GM23338 (cell line): Measurements from ENCODE around the gene FTL.

Experiments
- CREB1 ChIP-seq: fragments of 250-450 bp; sonication (Bioruptor Pico); IDR thresholded peaks from 2 replicates; pipeline ENCODE4 v1.5.0; 2020; ENCODE audit warnings: low read depth, mild to moderate bottlenecking, moderate library complexity
- CTCF ChIP-seq, 2 experiments: fragments of 200-600 bp in 1 of 2; sonication (generic) in 1 of 2; conservative IDR thresholded peaks; 2 replicates each; pipeline versions ENCODE4 v1.5.1 to v1.6.1; 2016 to 2017; ENCODE audit warnings: antibody characterized with exemption in 2 of 2, low read depth in 2 of 2, mild to moderate bottlenecking in 2 of 2, moderate library complexity in 1 of 2
- EZH2 ChIP-seq: fragments of 200-600 bp; sonication (generic); IDR thresholded peaks from one replicate; pipeline ENCODE4 v1.8.0; 2017; ENCODE audit warnings: antibody characterized with exemption, mild to moderate bottlenecking, low read depth; ENCODE audit not compliant: unreplicated experiment
- EZH2phosphoT487 ChIP-seq: fragments of 200-600 bp; sonication (generic); IDR thresholded peaks from one replicate; pipeline ENCODE4 v1.8.1; 2018; ENCODE audit warnings: antibody characterized with exemption; ENCODE audit not compliant: unreplicated experiment
- NANOG ChIP-seq: IDR thresholded peaks from 2 replicates; pipeline ENCODE4 v1.6.1; 2016; ENCODE audit warnings: antibody characterized with exemption, borderline replicate concordance
- POLR2AphosphoS5 ChIP-seq: IDR thresholded peaks from 2 replicates; pipeline ENCODE4 v1.6.1; 2016; ENCODE audit warnings: antibody characterized with exemption, low read depth
- ZNF114 ChIP-seq: fragments of 250-450 bp; sonication (Bioruptor Pico); IDR thresholded peaks from 2 replicates; pipeline ENCODE4 v1.5.0; 2020; ENCODE audit warnings: mild to moderate bottlenecking, moderate library complexity
- ZNF462 ChIP-seq: fragments of 250-450 bp; sonication (Bioruptor Pico); IDR thresholded peaks from 2 replicates; pipeline ENCODE4 v1.5.0; 2020; ENCODE audit warnings: mild to moderate bottlenecking, moderate library complexity

GRCh38 chr19:49014870-49015255 is 49.8 kb downstream of the FTL start:
- no peak for TF ChIP-seq CTCF (conservative IDR thresholded peaks at IDR 0.05; ENCODE audit: low read depth in 2 of 2)
- TF ChIP-seq EZH2: no peak
- TF ChIP-seq ZNF114 (CRISPR knock-in tag): no peak
- no peak for TF ChIP-seq EZH2phosphoT487
- TF ChIP-seq ZNF462 (CRISPR knock-in tag): no peak
- TF ChIP-seq POLR2AphosphoS5: no peak
- no peak for TF ChIP-seq CREB1 (CRISPR knock-in tag)
- no peak for TF ChIP-seq NANOG
